Esophagus squamous epithelium (tissue), 5 donors: ENCODE measurements around the gene KANSL1. TPM values are rescaled to one million over a fixed set of nuclear protein-coding genes. Genes with fewer than 3 reads are reported as not detected.

ENCODE experiments used
- DNase-seq: peaks from one replicate; lab custom pipeline; 2025; lab: John Stamatoyannopoulos, UW
- H3K27ac ChIP-seq, 4 donors: fragments of 200-600 bp; sonication (generic); one replicate each; pipeline ENCODE4 v1.5.1; 2016 to 2019; ENCODE audit warnings: mild to moderate bottlenecking in 1 of 4
- H3K27me3 ChIP-seq, 4 donors: fragments of 200-600 bp; sonication (generic); 1 replicate in 3 of 4; 2 replicates in 1 of 4; pipeline versions ENCODE4 v1.5.1 to v1.6.0; 2017 to 2021; ENCODE audit warnings: antibody characterized with exemption in 1 of 4
- H3K36me3 ChIP-seq, 3 donors: fragments of 200-600 bp; sonication (generic); one replicate each; pipeline ENCODE4 v1.5.1; 2016 to 2019
- H3K4me1 ChIP-seq, 3 donors: fragments of 200-600 bp; sonication (generic); one replicate each; pipeline ENCODE4 v1.5.1; 2017 to 2019
- H3K4me3 ChIP-seq, 4 donors: fragments of 200-600 bp; sonication (generic); 1 replicate in 3 of 4; 2 replicates in 1 of 4; pipeline ENCODE4 v1.5.1; 2016 to 2019; ENCODE audit warnings: mild to moderate bottlenecking in 2 of 4, moderate library complexity in 1 of 4
- H3K9me3 ChIP-seq, 3 donors: fragments of 200-600 bp; sonication (generic); one replicate each; pipeline ENCODE4 v1.5.1; 2016 to 2019
- POLR2A ChIP-seq, 4 donors: fragments of 450-650 bp; IDR thresholded peaks; one replicate each; pipeline ENCODE4 v1.6.1; 2017; ENCODE audit warnings: antibody characterized with exemption in 4 of 4, mild to moderate bottlenecking in 4 of 4, moderate library complexity in 3 of 4
- WGBS, 2 donors: methylation state at CpG; one replicate each; pipeline ENCODE4 v1.1.5; 2018; 5-methylcytosine and 5-hydroxymethylcytosine counted together
- intact Hi-C: fragments of 100-400 bp; cut with DNase I; formaldehyde crosslinking; loops from one replicate; pipeline ENCODE4 v1.15.0; 2022
- total RNA-seq, 4 donors: library from RNA; depleted of rRNA; stranded (reverse); fragments of >200 nt; gene quantifications; one replicate each; pipeline ENCODE4 v1.1.0, GENCODE V29; 2016
- TF ChIP-seq, protein P1 (sequence below), 6 experiments: fragments of 450-650 bp in 4 of 6; fragments of 200-600 bp in 2 of 6; sonication (generic) in 2 of 6; IDR thresholded peaks; one replicate each; pipeline ENCODE4 v1.5.1; 2016 to 2019; ENCODE audit warnings: antibody characterized with exemption in 6 of 6, mild to moderate bottlenecking in 4 of 6, moderate library complexity in 4 of 6
- donor health status: DM: yes; HTN: yes; CAD: no.

The KANSL1 gene
- total RNA-seq, 4 donors from 2014 or later, result 31.0 to 79.0 (median 51.8) TPM

DNA sequence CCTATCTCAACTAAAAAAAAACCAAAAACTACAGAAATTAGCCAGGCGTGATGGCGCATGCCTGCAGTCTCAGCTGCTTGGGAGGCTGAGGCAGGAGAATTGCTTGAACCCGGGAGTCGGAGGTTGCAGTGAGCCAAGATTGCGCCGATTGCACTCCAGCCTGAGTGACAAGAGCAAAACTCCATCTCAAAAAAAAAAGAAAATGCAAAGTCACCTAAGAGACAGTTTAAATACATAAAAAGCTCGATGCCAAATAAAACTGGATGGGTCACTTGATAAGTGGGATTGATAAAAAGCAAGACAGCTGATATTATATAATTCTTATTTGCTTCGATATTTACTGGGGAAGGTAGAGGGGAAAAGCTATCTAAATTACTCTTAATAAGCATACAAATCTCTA is 15.8 kb upstream of the KANSL1 start:
- WGBS, 2 donors, result 91 to 95% methylated on average over 8 of the region's 8 CpGs
- H3K4me3 ChIP-seq, result no peak overlapping the region
- intact Hi-C loops, result no loop called here
- TF ChIP-seq POLR2A (IDR thresholded peaks at IDR 0.05), result no peak
- TF ChIP-seq, protein P1, sequence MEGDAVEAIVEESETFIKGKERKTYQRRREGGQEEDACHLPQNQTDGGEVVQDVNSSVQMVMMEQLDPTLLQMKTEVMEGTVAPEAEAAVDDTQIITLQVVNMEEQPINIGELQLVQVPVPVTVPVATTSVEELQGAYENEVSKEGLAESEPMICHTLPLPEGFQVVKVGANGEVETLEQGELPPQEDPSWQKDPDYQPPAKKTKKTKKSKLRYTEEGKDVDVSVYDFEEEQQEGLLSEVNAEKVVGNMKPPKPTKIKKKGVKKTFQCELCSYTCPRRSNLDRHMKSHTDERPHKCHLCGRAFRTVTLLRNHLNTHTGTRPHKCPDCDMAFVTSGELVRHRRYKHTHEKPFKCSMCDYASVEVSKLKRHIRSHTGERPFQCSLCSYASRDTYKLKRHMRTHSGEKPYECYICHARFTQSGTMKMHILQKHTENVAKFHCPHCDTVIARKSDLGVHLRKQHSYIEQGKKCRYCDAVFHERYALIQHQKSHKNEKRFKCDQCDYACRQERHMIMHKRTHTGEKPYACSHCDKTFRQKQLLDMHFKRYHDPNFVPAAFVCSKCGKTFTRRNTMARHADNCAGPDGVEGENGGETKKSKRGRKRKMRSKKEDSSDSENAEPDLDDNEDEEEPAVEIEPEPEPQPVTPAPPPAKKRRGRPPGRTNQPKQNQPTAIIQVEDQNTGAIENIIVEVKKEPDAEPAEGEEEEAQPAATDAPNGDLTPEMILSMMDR (IDR thresholded peaks at IDR 0.05), result no peak
- H3K27me3 ChIP-seq, result no peaks in the 10 kb centered on the region
- DNase-seq, result no peak
- H3K9me3 ChIP-seq, result no peaks in the 10 kb centered on the region
- no peak overlapping the region for H3K27ac ChIP-seq
- peaks cover 0 to 19% (median 0%) of the 10 kb centered on the region in 3 donors for H3K4me1 ChIP-seq
- peaks cover 0 to 36% (median 0%) of the 10 kb centered on the region in 3 donors for H3K36me3 ChIP-seq

DNA sequence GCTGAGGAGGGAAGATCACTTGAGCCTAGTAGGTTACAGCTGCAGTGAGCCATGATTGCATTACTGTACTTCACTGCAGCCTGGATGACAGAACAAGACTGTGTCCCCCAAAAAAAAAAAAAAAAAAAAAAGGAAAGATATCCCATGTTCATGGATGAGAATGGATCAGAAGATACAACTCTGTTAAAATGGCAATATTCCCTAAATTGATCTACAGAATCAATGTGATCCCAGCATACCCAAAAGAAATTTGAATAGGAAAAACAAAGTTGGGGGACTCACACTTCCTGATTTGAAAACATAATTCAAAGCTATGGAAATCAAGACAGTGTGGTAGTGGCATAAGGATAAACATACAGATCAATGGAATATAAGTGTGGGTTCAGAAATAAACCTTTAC is 12.7 kb upstream of the KANSL1 start:
- intact Hi-C loops, result no loop called here
- no peak for TF ChIP-seq POLR2A (IDR thresholded peaks at IDR 0.05)
- TF ChIP-seq, protein P1 (IDR thresholded peaks at IDR 0.05), result no peak

DNA sequence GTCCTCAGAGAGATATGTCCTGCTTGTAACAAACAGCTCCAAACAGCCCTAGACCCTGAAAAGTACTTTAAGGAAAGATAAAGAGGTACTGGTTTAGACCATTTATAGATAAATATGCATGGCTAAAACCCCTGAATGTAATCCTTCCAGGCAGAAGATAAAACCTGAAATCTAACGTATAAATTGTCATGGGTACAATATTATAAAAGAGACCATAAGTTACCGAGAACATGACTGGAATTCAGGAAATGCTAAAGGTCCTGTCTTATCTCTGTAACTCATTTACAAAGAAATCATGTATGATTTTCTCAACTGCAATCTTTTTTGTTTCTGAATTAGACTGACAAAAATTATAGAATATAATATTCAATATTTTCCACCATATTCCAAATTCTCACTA is 9.2 kb upstream of the KANSL1 start:
- Histone ChIP-seq H3K4me1 (peaks cover 0 to 25% (median 4%) of the 10 kb centered on the region in 3 donors), H3K9me3 (no peaks in the 10 kb centered on the region), H3K4me3 (no peak overlapping the region), H3K27me3 (no peaks in the 10 kb centered on the region), H3K27ac (no peak overlapping the region), H3K36me3 (peaks cover 0 to 12% (median 0%) of the 10 kb centered on the region in 3 donors)
- DNase-seq, result no peak
- intact Hi-C loops, result no loop called here
- 86 to 94% methylated on average over 2 of the region's 2 CpGs for WGBS, 2 donors
- TF ChIP-seq POLR2A (IDR thresholded peaks at IDR 0.05), result no peak
- TF ChIP-seq, protein P1 (IDR thresholded peaks at IDR 0.05), result no peak

More for the DNA sequence above, 12.7 kb upstream of the KANSL1 start:
- no peaks in the 10 kb centered on the region for H3K27me3 ChIP-seq
- peaks cover 0 to 35% (median 0%) of the 10 kb centered on the region in 3 donors for H3K36me3 ChIP-seq
- H3K4me1 ChIP-seq, result peaks cover 0 to 5% (median 0%) of the 10 kb centered on the region in 3 donors
- no peak overlapping the region for H3K27ac ChIP-seq
- H3K9me3 ChIP-seq, result no peaks in the 10 kb centered on the region
- no peak overlapping the region for H3K4me3 ChIP-seq
- no peak for DNase-seq

DNA sequence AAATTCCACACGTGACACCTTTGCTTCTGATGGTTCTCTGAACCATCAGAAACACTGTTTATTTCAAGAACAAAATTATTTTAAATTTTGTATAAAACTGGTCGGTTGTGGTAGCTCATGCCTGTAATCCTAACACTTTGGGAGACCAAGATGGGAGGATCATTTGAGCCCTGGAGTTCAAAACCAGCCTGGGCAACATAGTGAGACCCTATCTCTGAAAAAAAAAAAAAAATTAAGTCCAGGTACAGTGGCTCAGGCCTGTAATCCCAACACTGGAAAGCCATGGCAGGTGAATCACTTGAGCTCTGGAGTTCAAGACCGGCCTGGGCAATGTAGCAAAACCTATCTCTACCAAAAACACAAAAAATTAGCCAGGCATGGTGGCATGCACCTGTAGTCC is 8.3 kb upstream of the KANSL1 start:
- WGBS, 2 donors, result 88 to 90% methylated on average over 3 of the region's 3 CpGs
- Histone ChIP-seq H3K9me3 (no peaks in the 10 kb centered on the region), H3K27me3 (no peaks in the 10 kb centered on the region), H3K36me3 (peaks cover 0 to 16% (median 0%) of the 10 kb centered on the region in 3 donors), H3K4me3 (no peak overlapping the region), H3K27ac (no peak overlapping the region), H3K4me1 (peaks cover 0 to 31% (median 4%) of the 10 kb centered on the region in 3 donors)
- TF ChIP-seq, protein P1 (IDR thresholded peaks at IDR 0.05), result no peak
- TF ChIP-seq POLR2A (IDR thresholded peaks at IDR 0.05), result no peak
- no peak for DNase-seq
- intact Hi-C loops, result no loop called here

DNA sequence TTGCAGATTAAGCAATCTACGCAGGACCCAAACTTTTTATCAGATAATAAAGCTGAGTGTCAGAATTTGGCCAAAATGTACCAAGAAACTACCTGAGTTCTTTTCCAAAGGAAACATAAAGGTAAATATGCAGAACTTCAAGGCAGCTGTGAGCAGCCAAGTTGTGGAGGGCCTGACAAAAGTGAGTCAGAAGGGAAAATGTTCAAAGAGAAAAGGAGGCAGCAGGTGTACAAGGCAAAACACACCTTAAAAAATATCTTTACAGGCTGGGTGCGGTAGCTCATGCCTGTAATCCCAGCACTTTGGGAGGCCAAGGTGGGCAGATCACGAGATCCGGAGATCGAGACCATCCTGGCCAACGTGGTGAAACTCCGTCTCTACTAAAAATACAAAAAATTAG is 7.0 kb upstream of the KANSL1 start:
- TF ChIP-seq POLR2A (IDR thresholded peaks at IDR 0.05), result no peak
- TF ChIP-seq, protein P1 (IDR thresholded peaks at IDR 0.05), result no peak
- Histone ChIP-seq H3K4me3 (no peak overlapping the region), H3K27ac (no peak overlapping the region), H3K36me3 (peaks cover 0 to 14% (median 0%) of the 10 kb centered on the region in 3 donors), H3K4me1 (peaks cover 2 to 35% (median 4%) of the 10 kb centered on the region in 3 donors), H3K27me3 (no peaks in the 10 kb centered on the region), H3K9me3 (no peaks in the 10 kb centered on the region)
- WGBS, 2 donors, result 84 to 92% methylated on average over 7 of the region's 7 CpGs
- intact Hi-C loops, result no loop called here
- DNase-seq, result no peak
